Smooth muscle cell (in vitro differentiated cells): ENCODE measurements around the gene C16orf82. TPM values are rescaled to one million over a fixed set of nuclear protein-coding genes. Genes with fewer than 3 reads are reported as not detected.

Experiments
- DNase-seq: peaks from one replicate; lab custom pipeline; 2025; ENCODE audit not compliant: unreplicated experiment; lab: John Stamatoyannopoulos, UW
- H2AFZ ChIP-seq: fragments of 200-600 bp; sonication (generic); 2 replicates; pipeline ENCODE4 v1.6.0; 2016; ENCODE audit warnings: antibody characterized with exemption, low read depth, mild to moderate bottlenecking
- H3F3A ChIP-seq: fragments of 200-600 bp; sonication (generic); 2 replicates; pipeline ENCODE4 v1.6.0; 2017; ENCODE audit warnings: antibody characterized with exemption, low read depth
- H3K27ac ChIP-seq: fragments of 200-600 bp; sonication (generic); 2 replicates; pipeline ENCODE4 v1.5.1; 2016; ENCODE audit warnings: low read depth, mild to moderate bottlenecking
- H3K27me3 ChIP-seq: fragments of 200-600 bp; sonication (generic); 2 replicates; pipeline ENCODE4 v1.6.1; 2016; ENCODE audit warnings: low read depth, mild to moderate bottlenecking
- H3K36me3 ChIP-seq: fragments of 200-600 bp; sonication (generic); 2 replicates; pipeline ENCODE4 v1.5.1; 2016; ENCODE audit warnings: low read depth
- H3K4me1 ChIP-seq: fragments of 200-600 bp; sonication (generic); 2 replicates; pipeline ENCODE4 v1.5.1; 2016; ENCODE audit warnings: low read depth
- H3K4me2 ChIP-seq: fragments of 200-600 bp; sonication (generic); 2 replicates; pipeline ENCODE4 v1.6.0; 2016; ENCODE audit warnings: mild to moderate bottlenecking
- H3K4me3 ChIP-seq: fragments of 200-600 bp; sonication (generic); 2 replicates; pipeline ENCODE4 v1.5.1; 2016; ENCODE audit warnings: mild to moderate bottlenecking
- H3K79me2 ChIP-seq: fragments of 200-600 bp; sonication (generic); 2 replicates; pipeline ENCODE4 v1.6.0; 2016; ENCODE audit warnings: low read depth, mild to moderate bottlenecking
- H3K9ac ChIP-seq: fragments of 200-600 bp; sonication (generic); 2 replicates; pipeline ENCODE4 v1.6.0; 2016; ENCODE audit warnings: low read depth
- H3K9me3 ChIP-seq: fragments of 200-600 bp; sonication (generic); replicated peaks from 2 replicates; pipeline ENCODE4 v1.5.1; 2016; ENCODE audit warnings: low read depth
- H4K20me1 ChIP-seq: fragments of 200-600 bp; sonication (generic); 2 replicates; pipeline ENCODE4 v1.6.0; 2016; ENCODE audit warnings: low read depth
- CTCF ChIP-seq: fragments of 200-600 bp; sonication (generic); IDR thresholded peaks from 2 replicates; pipeline ENCODE4 v1.5.1; 2017; ENCODE audit warnings: borderline replicate concordance, mild to moderate bottlenecking, antibody characterized with exemption; ENCODE audit not compliant: insufficient read depth, poor library complexity, severe bottlenecking
- WGBS: methylation state at CpG from one replicate; pipeline ENCODE4 v1.1.7; 2016; ENCODE audit warnings: low lambda C conversion rate; 5-methylcytosine and 5-hydroxymethylcytosine counted together
- polyA plus RNA-seq: library from polyadenylated mRNA; unstranded; fragments of >200 nt; fragmentation: Nextera tagmentation; extraction: Ambion mirVana; gene quantifications from 2 replicates; pipeline ENCODE4 v1.2.1, GENCODE V29; 2016
- total RNA-seq: library from RNA; depleted of rRNA; stranded (reverse); fragments of >200 nt; gene quantifications from 2 replicates; pipeline ENCODE4 v1.2.3, GENCODE V29; 2014

Gene C16orf82
- total and polyA plus RNA-seq, 2 experiments from 2014 or later: not detected

GRCh38 chr16:27103954-27104353 is 37.2 kb downstream of the C16orf82 start:
- TF ChIP-seq CTCF: no peak
- Histone ChIP-seq H3F3A (no peaks in the 10 kb centered on the region), H3K4me1 (no peaks in the 10 kb centered on the region), H3K9ac (no peak overlapping the region), H3K9me3 (no peaks in the 10 kb centered on the region), H3K4me3 (no peak overlapping the region), H3K79me2 (no peaks in the 10 kb centered on the region), H3K36me3 (no peaks in the 10 kb centered on the region), H3K27me3 (no peaks in the 10 kb centered on the region), H3K4me2 (no peak overlapping the region), H4K20me1 (no peaks in the 10 kb centered on the region), H2AFZ (no peak overlapping the region), H3K27ac (no peak overlapping the region)
- no peak for DNase-seq
- WGBS: 71% methylated on average over 1 of the region's 1 CpG

- Histone ChIP-seq H3K27me3 (no peaks in the 10 kb centered on the region), H3K27ac (no peak overlapping the region), H3K4me3 (no peak overlapping the region), H2AFZ (no peak overlapping the region), H4K20me1 (no peaks in the 10 kb centered on the region), H3F3A (no peaks in the 10 kb centered on the region), H3K4me1 (no peaks in the 10 kb centered on the region), H3K4me2 (no peak overlapping the region), H3K36me3 (no peaks in the 10 kb centered on the region), H3K79me2 (no peaks in the 10 kb centered on the region), H3K9me3 (no peaks in the 10 kb centered on the region), H3K9ac (no peak overlapping the region)
- DNase-seq: no peak
- TF ChIP-seq CTCF: no peak
- WGBS: 92% methylated on average over 6 of the region's 6 CpGs
Measured at GRCh38 chr16:27106305-27106704, 39.6 kb downstream of the C16orf82 start.

GRCh38 chr16:27107185-27107592 is 40.5 kb downstream of the C16orf82 start:
- no peak for TF ChIP-seq CTCF
- 79% methylated on average over 7 of the region's 7 CpGs for WGBS
- no peak overlapping the region for H3K4me2 ChIP-seq
- no peak overlapping the region for H3K4me3 ChIP-seq
- H3F3A ChIP-seq: no peaks in the 10 kb centered on the region
- no peaks in the 10 kb centered on the region for H3K9me3 ChIP-seq
- no peaks in the 10 kb centered on the region for H3K4me1 ChIP-seq
- no peak overlapping the region for H2AFZ ChIP-seq
- no peaks in the 10 kb centered on the region for H3K79me2 ChIP-seq
- H3K27ac ChIP-seq: no peak overlapping the region
- no peak for DNase-seq
- no peaks in the 10 kb centered on the region for H4K20me1 ChIP-seq
- no peaks in the 10 kb centered on the region for H3K36me3 ChIP-seq
- no peak overlapping the region for H3K9ac ChIP-seq
- H3K27me3 ChIP-seq: no peaks in the 10 kb centered on the region

GRCh38 chr16:27108051-27108770 is 41.5 kb downstream of the C16orf82 start:
- H3K4me3 ChIP-seq: no peak overlapping the region
- TF ChIP-seq CTCF: no peak
- H3K4me1 ChIP-seq: no peaks in the 10 kb centered on the region
- H3K36me3 ChIP-seq: no peaks in the 10 kb centered on the region
- H3K9me3 ChIP-seq: no peaks in the 10 kb centered on the region
- no peaks in the 10 kb centered on the region for H3K27me3 ChIP-seq
- no peaks in the 10 kb centered on the region for H3F3A ChIP-seq
- DNase-seq: no peak
- 94% methylated on average over 13 of the region's 13 CpGs for WGBS
- H3K79me2 ChIP-seq: no peaks in the 10 kb centered on the region
- H3K9ac ChIP-seq: no peak overlapping the region
- no peak overlapping the region for H3K27ac ChIP-seq
- H3K4me2 ChIP-seq: no peak overlapping the region
- H2AFZ ChIP-seq: no peak overlapping the region
- no peaks in the 10 kb centered on the region for H4K20me1 ChIP-seq
